H9 (cell line): ENCODE results near the gene BRD9. TPM values are rescaled to one million over a fixed set of nuclear protein-coding genes. Genes with fewer than 3 reads are reported as not detected.

Experiments used
- DNase-seq: peaks from one replicate; pipeline ENCODE4 v3.0.0-alpha.2; 2017
- H2AFZ ChIP-seq: one replicate; pipeline ENCODE4 v1.6.1; 2013; ENCODE audit warnings: mild to moderate bottlenecking, low read length, control low read depth, moderate library complexity
- H2AK5ac ChIP-seq: 2 replicates; pipeline ENCODE4 v1.6.1; 2013; ENCODE audit warnings: low read length, control low read depth, mixed read lengths; ENCODE audit not compliant: insufficient read length
- H2BK120ac ChIP-seq: one replicate; pipeline ENCODE4 v1.6.1; 2013; ENCODE audit warnings: low read depth, mild to moderate bottlenecking, low read length, control low read depth, inconsistent platforms; ENCODE audit not compliant: poor library complexity, severe bottlenecking
- H2BK12ac ChIP-seq: 2 replicates; pipeline ENCODE4 v1.6.1; 2013; ENCODE audit warnings: low read length, control low read depth, mixed read lengths, low read depth; ENCODE audit not compliant: insufficient read length
- H2BK15ac ChIP-seq: 2 replicates; pipeline ENCODE4 v1.6.1; 2013; ENCODE audit warnings: low read depth, low read length, control low read depth
- H2BK20ac ChIP-seq: one replicate; pipeline ENCODE4 v1.6.1; 2013; ENCODE audit warnings: low read depth, mild to moderate bottlenecking, low read length, control low read depth, inconsistent platforms; ENCODE audit not compliant: poor library complexity, severe bottlenecking
- H2BK5ac ChIP-seq: 2 replicates; pipeline ENCODE4 v1.6.1; 2013; ENCODE audit warnings: low read length, control low read depth, mixed read lengths; ENCODE audit not compliant: insufficient read length
- H3K14ac ChIP-seq: 2 replicates; pipeline ENCODE4 v1.6.1; 2013; ENCODE audit warnings: low read length, control low read depth; ENCODE audit not compliant: insufficient read depth
- H3K18ac ChIP-seq: 2 replicates; pipeline ENCODE4 v1.6.1; 2013; ENCODE audit warnings: low read depth, mild to moderate bottlenecking, mixed read lengths, low read length, control low read depth; ENCODE audit not compliant: insufficient read length
- H3K23ac ChIP-seq: 2 replicates; pipeline ENCODE4 v1.6.1; 2013; ENCODE audit warnings: low read length, control low read depth, mixed read lengths, low read depth; ENCODE audit not compliant: insufficient read length
- H3K23me2 ChIP-seq: 2 replicates; pipeline ENCODE4 v1.6.1; 2013; ENCODE audit warnings: low read depth, mild to moderate bottlenecking, mixed read lengths, low read length, control low read depth; ENCODE audit not compliant: insufficient read length, poor library complexity, severe bottlenecking
- H3K27ac ChIP-seq: 2 replicates; pipeline ENCODE4 v1.5.1; 2013; ENCODE audit warnings: low read length, control low read depth, mixed read lengths, low read depth; ENCODE audit not compliant: insufficient read length
- H3K27me3 ChIP-seq: 2 replicates; pipeline ENCODE4 v1.6.1; 2013; ENCODE audit warnings: low read length, control low read depth, inconsistent platforms; ENCODE audit not compliant: insufficient read depth
- H3K4ac ChIP-seq: 2 replicates; pipeline ENCODE4 v1.6.1; 2013; ENCODE audit warnings: low read depth, mild to moderate bottlenecking, control low read depth, inconsistent platforms, low read length, moderate library complexity
- H3K4me1 ChIP-seq: 2 replicates; pipeline ENCODE4 v1.6.1; 2013; ENCODE audit warnings: low read length, control low read depth, inconsistent platforms; ENCODE audit not compliant: insufficient read depth
- H3K4me2 ChIP-seq: 2 replicates; pipeline ENCODE4 v1.6.1; 2013; ENCODE audit warnings: low read length, control low read depth, mixed read lengths; ENCODE audit not compliant: insufficient read length, insufficient read depth
- H3K56ac ChIP-seq: 2 replicates; pipeline ENCODE4 v1.6.1; 2013; ENCODE audit warnings: low read depth, mild to moderate bottlenecking, mixed read lengths, low read length, control low read depth; ENCODE audit not compliant: insufficient read length
- H3K79me1 ChIP-seq: 2 replicates; pipeline ENCODE4 v1.6.1; 2013; ENCODE audit warnings: low read depth, mild to moderate bottlenecking, moderate library complexity, low read length, control low read depth, inconsistent platforms; ENCODE audit not compliant: insufficient read depth, poor library complexity, severe bottlenecking
- H3K79me2 ChIP-seq: 2 replicates; pipeline ENCODE4 v1.6.1; 2013; ENCODE audit warnings: low read length, control low read depth, inconsistent platforms; ENCODE audit not compliant: insufficient read depth
- H3K9ac ChIP-seq: 2 replicates; pipeline ENCODE4 v1.6.1; 2013; ENCODE audit warnings: low read length, control low read depth, mixed read lengths; ENCODE audit not compliant: insufficient read length; ENCODE audit errors: extremely low read depth
- H3K9me3 ChIP-seq: one replicate; pipeline ENCODE4 v1.6.1; 2013; ENCODE audit warnings: low read depth, low read length, inconsistent platforms; ENCODE audit not compliant: control insufficient read depth
- H3T11ph ChIP-seq: one replicate; pipeline ENCODE4 v1.6.1; 2013; ENCODE audit warnings: mild to moderate bottlenecking, low read length, control low read depth, inconsistent platforms
- H4K20me1 ChIP-seq: one replicate; pipeline ENCODE4 v1.6.1; 2013; ENCODE audit not compliant: control insufficient read depth, insufficient read length, insufficient read depth
- H4K5ac ChIP-seq: 2 replicates; pipeline ENCODE4 v1.6.1; 2013; ENCODE audit warnings: low read depth, mild to moderate bottlenecking, mixed read lengths, low read length, control low read depth; ENCODE audit not compliant: insufficient read length
- H4K8ac ChIP-seq: replicated peaks from 2 replicates; pipeline ENCODE4 v1.6.1; 2013; ENCODE audit warnings: low read length, control low read depth, mixed read lengths, low read depth; ENCODE audit not compliant: insufficient read length
- H4K91ac ChIP-seq: 2 replicates; pipeline ENCODE4 v1.6.1; 2013; ENCODE audit warnings: low read depth, mild to moderate bottlenecking, moderate library complexity, mixed read lengths, low read length, control low read depth; ENCODE audit not compliant: insufficient read length
- H3K27ac Mint-ChIP-seq, 3 experiments: 2 replicates in 2 of 3; 3 replicates in 1 of 3; pipeline ENCODE4 v1.8.0; 2020 to 2021; ENCODE audit warnings: mixed read lengths in 3 of 3, mild to moderate bottlenecking in 1 of 3, moderate library complexity in 1 of 3
- H3K27me3 Mint-ChIP-seq: 2 replicates; pipeline ENCODE4 v1.8.0; 2021; ENCODE audit warnings: low read depth, mild to moderate bottlenecking, moderate library complexity, mixed read lengths
- H3K36me3 Mint-ChIP-seq, 3 experiments: 2 replicates in 2 of 3; 3 replicates in 1 of 3; pipeline ENCODE4 v1.8.0; 2020 to 2021; ENCODE audit warnings: low read depth in 3 of 3, mixed read lengths in 3 of 3; ENCODE audit not compliant: insufficient read depth in 1 of 3
- H3K4me1 Mint-ChIP-seq, 2 experiments: 2 replicates each; pipeline ENCODE4 v1.8.0; 2020; ENCODE audit warnings: mixed read lengths in 2 of 2
- H3K4me3 Mint-ChIP-seq, 2 experiments: 2 replicates in 1 of 2; 3 replicates in 1 of 2; pipeline ENCODE4 v1.8.0; 2020 to 2021; ENCODE audit warnings: mild to moderate bottlenecking in 2 of 2, mixed read lengths in 2 of 2, moderate library complexity in 1 of 2
- H3K9me3 Mint-ChIP-seq, 2 experiments: 2 replicates in 1 of 2; 3 replicates in 1 of 2; pipeline ENCODE4 v1.8.0; 2020; ENCODE audit warnings: mild to moderate bottlenecking in 2 of 2, mixed read lengths in 2 of 2, moderate library complexity in 1 of 2
- WGBS: extraction: QIAGEN DNeasy Blood & Tissue Kit; methylation state at CpG from one replicate; pipeline ENCODE4 v1.1.7; 2013; ENCODE audit warnings: missing lambda C conversion rate, low lambda C conversion rate, mixed read lengths; ENCODE audit not compliant: insufficient read length; ENCODE audit errors: extremely low coverage; 5-methylcytosine and 5-hydroxymethylcytosine counted together
- total RNA-seq: library from RNA; stranded (reverse); gene quantifications from 2 replicates; pipeline ENCODE4 v1.2.1, GENCODE V29; 2021
- TF ChIP-seq, protein P1 (sequence below): fragments of 200-600 bp; sonication (generic); conservative IDR thresholded peaks from 3 replicates; pipeline ENCODE4 v1.8.0; 2021; ENCODE audit warnings: antibody characterized with exemption, mild to moderate bottlenecking

BRD9 gene
- total RNA-seq, 1 experiment from 2014 or later = 70.5 TPM

DNA sequence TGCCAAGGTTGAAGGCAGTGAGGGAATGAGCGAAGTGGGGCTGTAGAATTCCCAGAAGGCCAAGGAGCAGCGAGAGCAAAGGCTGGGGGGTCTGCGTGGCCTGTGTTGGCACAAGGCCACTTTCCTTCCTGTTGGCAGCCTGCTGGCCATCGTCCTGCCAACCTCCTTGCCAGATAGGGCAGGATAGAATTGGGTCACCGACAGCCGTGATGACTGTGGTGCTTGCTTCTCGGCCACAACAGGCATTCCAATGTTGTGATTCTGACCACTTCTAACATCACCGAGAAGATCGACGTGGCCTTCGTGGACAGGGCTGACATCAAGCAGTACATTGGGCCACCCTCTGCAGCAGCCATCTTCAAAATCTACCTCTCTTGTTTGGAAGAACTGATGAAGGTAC, 19.0 kb upstream of the BRD9 start:
- no peaks in the 10 kb centered on the region for H3K4me1 ChIP-seq
- H3T11ph ChIP-seq = no peak overlapping the region
- Mint-ChIP-seq H3K27me3 (no peaks in the 10 kb centered on the region), H3K36me3 (peaks cover 47 to 94% (median 84%) of the 10 kb centered on the region in 3 experiments), H3K4me3 (no peak overlapping the region), H3K9me3 (no peaks in the 10 kb centered on the region), H3K27ac (no peak overlapping the region; a peak in 1 of 7 replicates), H3K4me1 (peaks cover 0 to 3% of the 10 kb centered on the region in 2 experiments; a peak in 2 of 4 replicates)
- TF ChIP-seq, protein P1, sequence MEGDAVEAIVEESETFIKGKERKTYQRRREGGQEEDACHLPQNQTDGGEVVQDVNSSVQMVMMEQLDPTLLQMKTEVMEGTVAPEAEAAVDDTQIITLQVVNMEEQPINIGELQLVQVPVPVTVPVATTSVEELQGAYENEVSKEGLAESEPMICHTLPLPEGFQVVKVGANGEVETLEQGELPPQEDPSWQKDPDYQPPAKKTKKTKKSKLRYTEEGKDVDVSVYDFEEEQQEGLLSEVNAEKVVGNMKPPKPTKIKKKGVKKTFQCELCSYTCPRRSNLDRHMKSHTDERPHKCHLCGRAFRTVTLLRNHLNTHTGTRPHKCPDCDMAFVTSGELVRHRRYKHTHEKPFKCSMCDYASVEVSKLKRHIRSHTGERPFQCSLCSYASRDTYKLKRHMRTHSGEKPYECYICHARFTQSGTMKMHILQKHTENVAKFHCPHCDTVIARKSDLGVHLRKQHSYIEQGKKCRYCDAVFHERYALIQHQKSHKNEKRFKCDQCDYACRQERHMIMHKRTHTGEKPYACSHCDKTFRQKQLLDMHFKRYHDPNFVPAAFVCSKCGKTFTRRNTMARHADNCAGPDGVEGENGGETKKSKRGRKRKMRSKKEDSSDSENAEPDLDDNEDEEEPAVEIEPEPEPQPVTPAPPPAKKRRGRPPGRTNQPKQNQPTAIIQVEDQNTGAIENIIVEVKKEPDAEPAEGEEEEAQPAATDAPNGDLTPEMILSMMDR = no peak
- H2BK5ac ChIP-seq = no peak overlapping the region
- H3K9ac ChIP-seq = no peak overlapping the region
- no peak overlapping the region for H3K56ac ChIP-seq
- no peak overlapping the region for H4K91ac ChIP-seq
- no peaks in the 10 kb centered on the region for H4K20me1 ChIP-seq
- H3K23ac ChIP-seq = no peak overlapping the region
- no peak overlapping the region for H4K5ac ChIP-seq
- no peak overlapping the region for H2BK15ac ChIP-seq
- no peak overlapping the region for H2BK12ac ChIP-seq
- no peaks in the 10 kb centered on the region for H3K27me3 ChIP-seq
- no peaks in the 10 kb centered on the region for H3K79me1 ChIP-seq
- no peak overlapping the region for H3K4ac ChIP-seq
- no peak overlapping the region for H3K14ac ChIP-seq
- H3K18ac ChIP-seq = no peak overlapping the region
- H2BK20ac ChIP-seq = no peak overlapping the region
- H3K79me2 ChIP-seq = no peaks in the 10 kb centered on the region
- H4K8ac ChIP-seq = no peak overlapping the region
- no peak overlapping the region for H2AFZ ChIP-seq
- no peaks in the 10 kb centered on the region for H3K9me3 ChIP-seq
- no peaks in the 10 kb centered on the region for H3K23me2 ChIP-seq
- no peak overlapping the region for H3K4me2 ChIP-seq
- no peak for DNase-seq
- no CpG with 5 or more reads among the region's 11 CpGs for WGBS
- no peak overlapping the region for H2BK120ac ChIP-seq
- H3K27ac ChIP-seq = no peak overlapping the region
- H2AK5ac ChIP-seq = no peak overlapping the region
